K562 (cell line): Measurements from ENCODE around the gene PIEZO2.

Experiments
- CTCF ChIP-seq, 3 experiments: IDR thresholded peaks in 2 of 3; conservative IDR thresholded peaks in 1 of 3; 2 replicates each; pipeline ENCODE4 v1.5.1; 2011 to 2012; ENCODE audit warnings: low read length in 3 of 3, mild to moderate bottlenecking in 3 of 3, control low read depth in 2 of 3, improper control_type of control experiment in 1 of 3, inconsistent platforms in 1 of 3, low read depth in 1 of 3, mixed read lengths in 1 of 3, moderate library complexity in 1 of 3; ENCODE audit not compliant: insufficient read depth in 2 of 3
- USF2 ChIP-seq: sonication (generic); formaldehyde crosslinking; IDR thresholded peaks from 2 replicates; pipeline ENCODE4 v1.5.0; 2020; ENCODE audit warnings: missing genetic modification reagents
- ZBED1 ChIP-seq: IDR thresholded peaks from 2 replicates; pipeline ENCODE4 v1.6.1; 2014
- ZFP36 ChIP-seq: fragments of 150-350 bp; IDR thresholded peaks from 2 replicates; pipeline ENCODE4 v1.6.1; 2018; ENCODE audit warnings: low read length, low read depth; ENCODE audit not compliant: partially characterized antibody

GRCh38 chr18:11110509-11110908 is 38.9 kb downstream of the PIEZO2 start:
- TF ChIP-seq USF2, result no peak
- no peak for TF ChIP-seq CTCF (IDR thresholded peaks at IDR 0.05 in 2 of 3, conservative IDR thresholded peaks at IDR 0.05 in 1 of 3; ENCODE audit: insufficient read depth in 2 of 3, low read depth in 1 of 3, low read length in 3 of 3)
- TF ChIP-seq ZBED1, result no peak
- no peak for TF ChIP-seq ZFP36
